Left renal pelvis (tissue), 4 donors: ENCODE measurements around the gene GARIN3. TPM values are rescaled to one million over a fixed set of nuclear protein-coding genes. Genes with fewer than 3 reads are reported as not detected.
"Not testable (repeated sequence)": the region's sequence is repeated elsewhere in the genome, so short reads cannot be mapped to it uniquely, and the experiment has no call there.

Experiments
- DNase-seq, 4 donors: peaks; one replicate each; pipeline ENCODE4 v3.0.0-alpha.2; 2013; ENCODE audit warnings: low read depth in 4 of 4, low spot score in 3 of 4
- polyA plus RNA-seq, 4 donors: library from polyadenylated mRNA; unstranded; fragments of 120-200 nt; gene quantifications; one replicate each; pipeline ENCODE4 v1.2.1, GENCODE V29; 2013; ENCODE audit not compliant: insufficient read length in 4 of 4

The GARIN3 gene
- polyA plus RNA-seq = not detected

- DNase-seq = no peak
Observed at GRCh38 chr5:157166214-157167213, at the start of gene GARIN3. Gene GARIN3, minus strand, starts transcription at chr5:157166264. Its CDS starts 96 bp downstream, at chr5:157166168.

DNA sequence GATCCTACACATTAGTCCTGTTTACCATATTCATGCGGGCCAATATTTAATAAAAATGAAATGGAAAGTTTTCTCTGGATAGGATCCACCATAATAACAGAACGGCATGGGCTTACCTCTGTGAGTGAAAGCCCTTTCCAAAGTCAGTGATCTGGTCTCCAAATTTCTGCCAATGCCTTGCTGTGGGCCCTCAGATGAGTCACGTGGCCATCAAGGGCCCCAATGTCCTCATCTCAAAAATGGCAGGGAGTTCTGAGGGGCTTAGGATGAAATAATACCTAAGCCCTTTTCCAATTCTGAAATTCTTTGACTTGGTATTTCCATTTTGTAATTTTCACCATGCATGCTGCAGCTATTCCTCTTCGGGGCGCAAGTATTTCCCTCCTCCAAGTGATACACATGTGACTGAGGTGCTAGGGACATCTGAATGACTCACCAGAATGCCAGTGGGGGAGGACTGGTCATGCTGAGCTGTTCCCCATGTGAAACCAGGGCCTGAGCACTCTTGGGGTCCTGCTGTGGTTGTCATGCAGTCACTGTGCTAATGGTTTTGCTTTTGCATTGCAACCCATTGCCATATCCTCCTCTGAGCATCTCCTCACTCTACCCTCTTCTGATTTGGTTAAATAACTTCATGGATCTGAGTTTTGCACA is 49.6 kb upstream of the GARIN3 start:
- no peak for DNase-seq

GRCh38 chr5:157214861-157215513 is 48.9 kb upstream of the GARIN3 start:
- DNase-seq = no peak

GRCh38 chr5:157214415-157214814 is 48.4 kb upstream of the GARIN3 start:
- DNase-seq = no peak

DNA sequence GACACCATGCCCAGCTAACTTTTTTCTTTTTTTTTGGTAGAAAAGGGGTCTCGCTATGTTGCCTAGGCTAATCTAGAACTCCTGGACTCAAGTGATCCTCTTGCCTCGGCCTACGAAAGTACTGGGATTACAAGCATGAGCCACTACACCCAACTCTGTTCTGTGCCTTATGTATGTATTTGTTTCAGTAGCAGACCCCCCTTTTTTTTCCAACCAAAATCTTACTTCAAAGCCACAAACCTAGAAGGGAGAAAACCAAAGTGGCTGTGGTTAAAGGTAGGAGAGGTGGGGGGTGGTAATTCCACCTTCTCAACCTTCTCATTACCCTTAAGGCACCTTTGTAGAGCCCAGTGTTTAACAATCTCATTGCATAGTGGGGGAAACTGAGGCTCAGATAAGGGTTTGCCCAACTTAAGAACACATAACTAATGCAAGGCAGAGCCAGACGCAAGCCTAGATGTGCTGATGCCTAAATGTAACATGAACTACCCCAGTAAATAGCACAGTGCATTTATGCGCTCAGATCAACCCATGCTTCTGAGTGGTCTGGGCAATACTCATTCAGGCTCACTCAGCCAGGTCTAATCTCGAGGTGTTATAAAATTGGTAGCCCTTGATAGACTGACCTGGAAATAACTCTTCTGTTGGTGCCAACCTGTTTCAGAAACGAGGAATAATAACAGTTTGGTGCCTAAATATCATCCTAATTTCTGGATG is 47.6 kb upstream of the GARIN3 start:
- no peak for DNase-seq

- DNase-seq = no peak
Observed at GRCh38 chr5:157212307-157212706, 46.2 kb upstream of the GARIN3 start.

- not testable (repeated sequence) for DNase-seq
Observed at GRCh38 chr5:157210652-157211051, 44.6 kb upstream of the GARIN3 start.

GRCh38 chr5:157205708-157206107 is 39.6 kb upstream of the GARIN3 start:
- DNase-seq = no peak

DNA sequence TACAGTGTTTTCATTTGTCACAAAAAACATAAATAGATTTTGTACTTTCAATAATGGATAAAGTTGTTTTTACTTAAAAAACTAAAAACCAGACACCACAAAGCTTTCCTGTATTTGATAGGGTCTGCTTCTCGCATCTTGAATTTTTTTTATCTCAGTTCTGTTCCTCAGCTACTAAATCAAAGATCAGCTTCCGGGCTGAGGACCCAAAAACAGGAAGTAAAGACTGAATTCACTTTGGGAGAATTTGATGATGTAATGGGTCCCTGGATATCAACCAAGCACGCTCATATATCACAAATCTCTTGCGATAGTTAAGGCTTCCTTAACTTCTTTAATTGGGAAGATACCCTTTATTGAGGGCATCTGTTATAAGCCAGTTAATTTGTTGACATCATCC is 38.7 kb upstream of the GARIN3 start:
- DNase-seq = no peak

- no peak for DNase-seq
Observed at GRCh38 chr5:157203417-157203816, 37.4 kb upstream of the GARIN3 start.

GRCh38 chr5:157201857-157202256 is 35.8 kb upstream of the GARIN3 start:
- no peak for DNase-seq

- no peak for DNase-seq
Observed at GRCh38 chr5:157198277-157198986, 32.4 kb upstream of the GARIN3 start.

- DNase-seq = no peak
Observed at GRCh38 chr5:157197086-157197485, 31.0 kb upstream of the GARIN3 start.

GRCh38 chr5:157196045-157196444 is 30.0 kb upstream of the GARIN3 start:
- DNase-seq = no peak

DNA sequence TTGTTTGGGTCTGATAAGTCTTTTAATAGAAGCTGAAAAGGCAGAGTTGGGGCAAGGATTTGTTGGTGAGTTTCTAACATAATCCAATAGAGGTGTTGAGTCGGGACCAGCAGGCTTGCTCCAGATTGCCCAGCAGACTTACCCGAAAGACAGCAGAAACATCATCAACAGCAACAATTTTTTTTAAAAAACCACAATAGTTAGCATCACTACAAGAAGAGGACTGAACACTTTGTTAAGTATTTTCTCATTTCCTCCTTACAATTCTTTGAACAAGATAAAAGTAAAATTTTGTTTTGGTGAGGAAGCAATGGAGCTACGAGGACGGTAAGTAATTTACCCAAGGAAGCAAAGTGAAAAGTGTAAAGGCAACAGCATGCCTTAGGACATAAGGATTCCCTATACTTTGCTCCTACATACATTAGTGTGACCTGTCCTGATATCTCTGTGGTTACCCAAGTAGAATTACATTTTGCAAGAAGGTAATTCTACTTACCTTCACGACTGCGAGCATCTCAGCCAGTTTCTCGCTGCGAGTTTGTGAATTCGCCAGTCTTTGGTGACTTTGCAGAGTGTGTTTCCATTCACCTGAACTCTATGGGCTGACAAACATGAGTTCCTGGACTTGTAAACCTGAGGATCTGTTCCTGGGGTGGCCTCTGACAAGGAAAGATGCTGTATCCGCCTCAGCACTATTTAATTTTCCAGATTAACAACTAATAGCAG is 27.8 kb upstream of the GARIN3 start:
- DNase-seq = no peak

- DNase-seq = no peak
Observed at GRCh38 chr5:157189223-157189622, 23.2 kb upstream of the GARIN3 start.

- no peak for DNase-seq
Observed at GRCh38 chr5:157188270-157188669, 22.2 kb upstream of the GARIN3 start.

GRCh38 chr5:157187046-157187754 is 21.1 kb upstream of the GARIN3 start:
- DNase-seq = no peak
